Osteoblast (primary cell): ENCODE results near the gene ZMIZ1. TPM values are rescaled to one million over a fixed set of nuclear protein-coding genes. Genes with fewer than 3 reads are reported as not detected.

Source experiments
- DNase-seq: peaks from one replicate; pipeline ENCODE4 v3.0.0; 2011; ENCODE audit warnings: low spot score, mixed read lengths; ENCODE audit not compliant: insufficient read length; ENCODE audit errors: missing footprints
- H2AFZ ChIP-seq: 2 replicates; pipeline ENCODE4 v1.6.0; 2011; ENCODE audit warnings: mild to moderate bottlenecking, low read length
- H3K27ac ChIP-seq: 2 replicates; pipeline ENCODE4 v1.5.1; 2011; ENCODE audit warnings: mild to moderate bottlenecking, low read depth, low read length, moderate library complexity
- H3K27me3 ChIP-seq: 2 replicates; pipeline ENCODE4 v1.6.0; 2012; ENCODE audit warnings: mild to moderate bottlenecking, control low read depth, inconsistent platforms, low read length, moderate library complexity; ENCODE audit not compliant: insufficient read depth
- H3K36me3 ChIP-seq: 2 replicates; pipeline ENCODE4 v1.5.1; 2011; ENCODE audit warnings: mild to moderate bottlenecking, low read length, control low read depth, moderate library complexity; ENCODE audit not compliant: insufficient read depth
- H3K4me1 ChIP-seq: 2 replicates; pipeline ENCODE4 v1.5.1; 2011; ENCODE audit warnings: mild to moderate bottlenecking, low read length, control low read depth, moderate library complexity; ENCODE audit not compliant: insufficient read depth
- H3K4me2 ChIP-seq: 2 replicates; pipeline ENCODE4 v1.6.0; 2011; ENCODE audit warnings: mild to moderate bottlenecking, low read length; ENCODE audit not compliant: insufficient read depth
- H3K4me3 ChIP-seq: fragments of 200-600 bp; sonication (generic); 3 replicates; pipeline ENCODE4 v1.5.1; 2012; ENCODE audit warnings: mild to moderate bottlenecking, low read length, inconsistent platforms; ENCODE audit not compliant: insufficient read depth
- H3K79me2 ChIP-seq: 2 replicates; pipeline ENCODE4 v1.6.0; 2012; ENCODE audit warnings: mild to moderate bottlenecking, low read length, control low read depth, inconsistent platforms; ENCODE audit not compliant: insufficient read depth
- H3K9me3 ChIP-seq: 2 replicates; pipeline ENCODE4 v1.5.1; 2011; ENCODE audit warnings: low read depth, low read length, control low read depth
- H4K20me1 ChIP-seq: 2 replicates; pipeline ENCODE4 v1.6.0; 2012; ENCODE audit warnings: mild to moderate bottlenecking, low read length, control low read depth; ENCODE audit not compliant: insufficient read depth
- total RNA-seq: library from RNA; depleted of rRNA; stranded (reverse); fragments of >200 nt; gene quantifications from 2 replicates; pipeline ENCODE4 v1.2.3, GENCODE V29; 2012
- TF ChIP-seq, protein P1 (sequence below): IDR thresholded peaks from 2 replicates; pipeline ENCODE4 v1.5.1; 2011; ENCODE audit warnings: mild to moderate bottlenecking, low read depth, low read length, moderate library complexity; ENCODE audit errors: extremely low read depth

The ZMIZ1 gene
- total RNA-seq, 1 donor: 40.9 TPM

DNA sequence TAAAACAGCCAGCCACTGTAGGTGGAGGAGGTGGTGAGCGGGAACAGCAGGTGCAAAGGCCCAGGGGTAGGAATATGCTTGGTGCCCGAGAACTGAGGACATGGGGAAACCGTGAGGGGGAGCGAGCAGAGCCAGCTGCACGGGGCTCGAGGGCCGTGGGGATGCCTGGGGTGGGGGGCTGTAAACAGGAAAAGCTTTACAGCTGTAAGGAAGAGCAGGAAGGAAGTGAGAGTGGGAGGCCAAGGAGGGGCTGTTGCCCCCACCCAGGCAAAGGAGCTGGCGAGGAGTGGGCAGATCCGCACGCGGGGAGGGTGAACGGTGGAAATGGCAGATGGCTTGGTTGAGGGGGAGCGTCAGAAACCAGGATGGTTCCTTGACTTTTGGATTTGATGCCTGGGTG lies 34.4 kb downstream of the ZMIZ1 start:
- H4K20me1 ChIP-seq: peaks cover 92% of the 10 kb centered on the region
- no peaks in the 10 kb centered on the region for H3K27me3 ChIP-seq
- H3K79me2 ChIP-seq: peaks cover 99% of the 10 kb centered on the region
- H3K4me3 ChIP-seq: no peak overlapping the region
- H3K9me3 ChIP-seq: no peaks in the 10 kb centered on the region
- no peak overlapping the region for H2AFZ ChIP-seq
- no peak overlapping the region for H3K27ac ChIP-seq
- H3K36me3 ChIP-seq: peaks cover 5% of the 10 kb centered on the region
- TF ChIP-seq, protein P1, sequence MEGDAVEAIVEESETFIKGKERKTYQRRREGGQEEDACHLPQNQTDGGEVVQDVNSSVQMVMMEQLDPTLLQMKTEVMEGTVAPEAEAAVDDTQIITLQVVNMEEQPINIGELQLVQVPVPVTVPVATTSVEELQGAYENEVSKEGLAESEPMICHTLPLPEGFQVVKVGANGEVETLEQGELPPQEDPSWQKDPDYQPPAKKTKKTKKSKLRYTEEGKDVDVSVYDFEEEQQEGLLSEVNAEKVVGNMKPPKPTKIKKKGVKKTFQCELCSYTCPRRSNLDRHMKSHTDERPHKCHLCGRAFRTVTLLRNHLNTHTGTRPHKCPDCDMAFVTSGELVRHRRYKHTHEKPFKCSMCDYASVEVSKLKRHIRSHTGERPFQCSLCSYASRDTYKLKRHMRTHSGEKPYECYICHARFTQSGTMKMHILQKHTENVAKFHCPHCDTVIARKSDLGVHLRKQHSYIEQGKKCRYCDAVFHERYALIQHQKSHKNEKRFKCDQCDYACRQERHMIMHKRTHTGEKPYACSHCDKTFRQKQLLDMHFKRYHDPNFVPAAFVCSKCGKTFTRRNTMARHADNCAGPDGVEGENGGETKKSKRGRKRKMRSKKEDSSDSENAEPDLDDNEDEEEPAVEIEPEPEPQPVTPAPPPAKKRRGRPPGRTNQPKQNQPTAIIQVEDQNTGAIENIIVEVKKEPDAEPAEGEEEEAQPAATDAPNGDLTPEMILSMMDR: no peak
- H3K4me1 ChIP-seq: peaks cover 49% of the 10 kb centered on the region
- DNase-seq: no peak
- H3K4me2 ChIP-seq: no peak overlapping the region

- DNase-seq: peak; percentile 93
- Histone ChIP-seq H3K4me2 (peak overlapping the region; percentile 6), H3K9me3 (no peaks in the 10 kb centered on the region), H3K27ac (peak overlapping the region; percentile 35), H3K36me3 (peaks cover 5% of the 10 kb centered on the region), H4K20me1 (peaks cover 92% of the 10 kb centered on the region), H3K79me2 (peaks cover 99% of the 10 kb centered on the region), H3K4me3 (no peak overlapping the region), H3K4me1 (peaks cover 45% of the 10 kb centered on the region), H2AFZ (no peak overlapping the region), H3K27me3 (no peaks in the 10 kb centered on the region)
- TF ChIP-seq, protein P1: no peak
Measured at GRCh38 chr10:79103585-79103984, 34.8 kb downstream of the ZMIZ1 start.

DNA sequence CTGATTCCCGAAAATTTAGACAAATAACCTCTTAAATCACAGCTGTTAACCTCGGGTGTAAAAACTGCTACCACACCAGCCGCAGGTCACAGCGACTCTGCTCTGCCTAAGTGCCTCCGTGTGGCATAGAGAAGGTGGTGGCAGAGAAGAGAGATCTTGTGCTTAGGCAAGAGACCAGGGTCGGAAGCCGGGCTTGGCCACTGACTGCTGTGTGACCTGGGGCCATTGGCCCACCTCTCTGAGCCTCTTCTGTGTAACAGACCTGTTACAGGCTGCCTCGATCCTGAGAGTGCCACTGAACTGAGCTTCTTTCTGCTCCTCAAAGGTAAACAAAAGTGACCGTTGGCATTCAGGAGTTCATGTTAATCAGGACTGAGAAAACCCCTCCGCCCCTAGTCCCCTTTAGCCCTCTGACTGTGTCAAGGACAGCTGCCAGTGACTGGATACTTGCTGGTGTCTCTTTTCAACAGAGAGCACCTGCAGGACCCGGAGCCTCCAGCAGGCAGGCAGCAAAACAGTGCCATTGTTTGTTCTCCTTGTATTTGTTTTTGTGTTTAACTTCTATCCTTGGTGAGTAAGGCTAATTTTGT lies 36.5 kb downstream of the ZMIZ1 start:
- Histone ChIP-seq H3K4me1 (peaks cover 41% of the 10 kb centered on the region), H4K20me1 (peaks cover 94% of the 10 kb centered on the region)

DNA sequence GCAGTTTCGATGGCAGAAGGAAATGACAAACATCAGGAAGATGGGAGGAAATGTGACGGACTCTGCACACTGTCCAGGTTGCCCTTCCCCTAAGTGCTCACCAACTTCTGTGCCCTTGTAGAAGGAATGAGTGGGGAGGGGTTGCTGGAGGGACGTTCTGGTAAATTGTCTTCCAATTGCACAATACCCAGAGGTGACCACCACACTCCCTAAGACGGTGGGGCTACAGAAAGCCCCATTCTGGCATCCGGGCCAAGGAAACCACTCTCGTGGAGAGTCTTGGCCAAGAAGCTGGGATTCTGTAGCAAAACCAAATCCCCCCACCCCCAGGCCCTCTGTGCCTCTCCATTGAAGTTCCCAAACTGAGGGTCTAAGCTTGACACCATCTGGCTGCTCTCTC lies 37.1 kb downstream of the ZMIZ1 start:
- DNase-seq: no peak
- Histone ChIP-seq H2AFZ (no peak overlapping the region), H4K20me1 (peaks cover 94% of the 10 kb centered on the region), H3K4me3 (no peak overlapping the region), H3K9me3 (no peaks in the 10 kb centered on the region), H3K4me2 (no peak overlapping the region), H3K4me1 (peaks cover 45% of the 10 kb centered on the region), H3K27me3 (no peaks in the 10 kb centered on the region), H3K27ac (no peak overlapping the region), H3K36me3 (peaks cover 4% of the 10 kb centered on the region), H3K79me2 (peaks cover 99% of the 10 kb centered on the region)
- TF ChIP-seq, protein P1: no peak

More for the DNA sequence above, 36.5 kb downstream of the ZMIZ1 start:
- no peak overlapping the region for H3K4me3 ChIP-seq
- no peak overlapping the region for H3K27ac ChIP-seq
- no peak for DNase-seq
- H2AFZ ChIP-seq: no peak overlapping the region
- peaks cover 5% of the 10 kb centered on the region for H3K36me3 ChIP-seq
- TF ChIP-seq, protein P1: no peak
- H3K4me2 ChIP-seq: no peak overlapping the region
- H3K9me3 ChIP-seq: no peaks in the 10 kb centered on the region
- H3K79me2 ChIP-seq: peaks cover 99% of the 10 kb centered on the region
- H3K27me3 ChIP-seq: no peaks in the 10 kb centered on the region
